Hepatic stellate cell (primary cell): ENCODE measurements around the gene SPC25.
"Not testable (repeated sequence)": the region's sequence is repeated elsewhere in the genome, so short reads cannot be mapped to it uniquely, and the experiment has no call there.

Experiments
- DNase-seq: peaks from one replicate; pipeline ENCODE4 v3.0.0; 2011; ENCODE audit warnings: low spot score

Gene SPC25

GRCh38 chr2:168890006-168890782, at the start of gene SPC25:
Gene SPC25 (minus strand): TSS chr2:168890430. CDS start chr2:168889519, 911 bp downstream.
- DNase-seq: peak; percentile 96

- DNase-seq: no peak
Observed at GRCh38 chr2:168939918-168940317, 49.7 kb upstream of the SPC25 start.

GRCh38 chr2:168939061-168939460, 48.8 kb upstream of the SPC25 start:
- no peak for DNase-seq

GRCh38 chr2:168935810-168936581, 45.8 kb upstream of the SPC25 start:
- DNase-seq: no peak

GRCh38 chr2:168934826-168935225, 44.6 kb upstream of the SPC25 start:
- DNase-seq: no peak

- DNase-seq: not testable (repeated sequence)
Observed at GRCh38 chr2:168932174-168932573, 41.9 kb upstream of the SPC25 start.

GRCh38 chr2:168930242-168930641, 40.0 kb upstream of the SPC25 start:
- no peak for DNase-seq

- DNase-seq: no peak
Observed at GRCh38 chr2:168929031-168929430, 38.8 kb upstream of the SPC25 start.

GRCh38 chr2:168928113-168928831, 38.0 kb upstream of the SPC25 start:
- DNase-seq: no peak

- DNase-seq: no peak
Observed at GRCh38 chr2:168926621-168927386, 36.6 kb upstream of the SPC25 start.

- DNase-seq: no peak
Observed at GRCh38 chr2:168920504-168921157, 30.4 kb upstream of the SPC25 start.

- no peak for DNase-seq
Observed at GRCh38 chr2:168916331-168916675, 26.1 kb upstream of the SPC25 start.

- no peak for DNase-seq
Observed at GRCh38 chr2:168915441-168916330, 25.5 kb upstream of the SPC25 start.

GRCh38 chr2:168913495-168913894, 23.3 kb upstream of the SPC25 start:
- DNase-seq: no peak

- DNase-seq: no peak
Observed at GRCh38 chr2:168912901-168913369, 22.7 kb upstream of the SPC25 start.

- no peak for DNase-seq
Observed at GRCh38 chr2:168912466-168912865, 22.2 kb upstream of the SPC25 start.

GRCh38 chr2:168910330-168910729, 20.1 kb upstream of the SPC25 start:
- no peak for DNase-seq

- no peak for DNase-seq
Observed at GRCh38 chr2:168907940-168908662, 17.9 kb upstream of the SPC25 start.

GRCh38 chr2:168904358-168904757, 14.1 kb upstream of the SPC25 start:
- no peak for DNase-seq

- no peak for DNase-seq
Observed at GRCh38 chr2:168903888-168904287, 13.7 kb upstream of the SPC25 start.
